K562 (cell line): Measurements from ENCODE around the gene GCHFR. TPM values are rescaled to one million over a fixed set of nuclear protein-coding genes. Genes with fewer than 3 reads are reported as not detected.

Source experiments
- DACH1 ChIP-seq: fragments of 450-650 bp; IDR thresholded peaks from 2 replicates; pipeline ENCODE4 v1.6.1; 2018; ENCODE audit not compliant: partially characterized antibody
- FOXJ3 ChIP-seq: sonication (generic); formaldehyde crosslinking; IDR thresholded peaks from 2 replicates; pipeline ENCODE4 v1.4.0; 2020; ENCODE audit warnings: mild to moderate bottlenecking, missing genetic modification reagents
- HDAC2 ChIP-seq: fragments of 450-650 bp; IDR thresholded peaks from 2 replicates; pipeline ENCODE4 v1.6.1; 2016; ENCODE audit warnings: mild to moderate bottlenecking
- HDAC8 ChIP-seq: fragments of 450-650 bp; IDR thresholded peaks from 2 replicates; pipeline ENCODE4 v1.6.1; 2016; ENCODE audit warnings: mild to moderate bottlenecking, missing genetic modification characterization, moderate library complexity, missing compliant biosample characterization
- HNRNPK ChIP-seq: fragments of 200-400 bp; formaldehyde crosslinking; IDR thresholded peaks from one replicate; pipeline ENCODE4 v1.6.1; 2018; ENCODE audit warnings: mild to moderate bottlenecking, low read depth, low read length; ENCODE audit not compliant: poor library complexity, severe bottlenecking
- MBD2 ChIP-seq: sonication (generic); IDR thresholded peaks from 2 replicates; pipeline ENCODE4 v1.6.1; 2016; ENCODE audit warnings: low read depth, borderline replicate concordance
- SMARCB1 ChIP-seq: IDR thresholded peaks from 2 replicates; pipeline ENCODE4 v1.6.1; 2011; ENCODE audit warnings: improper control_type of control experiment, low read depth; ENCODE audit not compliant: insufficient read length
- ZHX1 ChIP-seq: fragments of 150-350 bp; conservative IDR thresholded peaks from 2 replicates; pipeline ENCODE4 v1.6.1; 2014; ENCODE audit warnings: low read length
- ZNF431 ChIP-seq: sonication (generic); formaldehyde crosslinking; IDR thresholded peaks from 2 replicates; pipeline ENCODE4 v1.8.0; 2022; ENCODE audit warnings: mild to moderate bottlenecking, missing genetic modification reagents
- ZNF444 ChIP-seq: fragments of 250-450 bp; sonication (Bioruptor Pico); IDR thresholded peaks from 2 replicates; pipeline ENCODE4 v1.4.0; 2020; ENCODE audit warnings: mild to moderate bottlenecking, moderate library complexity
- ZNF655 ChIP-seq: fragments of 250-450 bp; sonication (Bioruptor Pico); IDR thresholded peaks from 2 replicates; pipeline ENCODE4 v1.5.0; 2021
- polyA plus RNA-seq, 8 experiments: library from polyadenylated mRNA; depleted of rRNA in 4 of 8; stranded (reverse) in 5 of 8; unstranded in 3 of 8; fragments of >200 nt; fragmentation: Nextera tagmentation in 2 of 8; fragmentation: Illumina TruSeq in 1 of 8; extraction: Ambion mirVana in 2 of 8; extraction: Trizol in 1 of 8; gene quantifications; 2 replicates each; pipeline versions ENCODE4 v1.2.1 to v1.2.3, GENCODE V29; 2011 to 2014; ENCODE audit warnings: inconsistent platforms in 1 of 8, missing spikeins in 1 of 8
- total RNA-seq, 7 experiments: library from RNA; depleted of rRNA in 6 of 7; stranded (reverse); fragments of >200 nt in 6 of 7; fragmentation: Illumina TruSeq in 2 of 7; extraction: Trizol in 2 of 7; gene quantifications; 2 replicates each; pipeline versions ENCODE4 v1.2.1 to v1.2.3, GENCODE V29; 2011 to 2021; ENCODE audit warnings: low replicate concordance in 1 of 7
- TF ChIP-seq, protein P1 (sequence below): sonication (generic); formaldehyde crosslinking; IDR thresholded peaks from 2 replicates; pipeline ENCODE4 v1.4.0; 2020; ENCODE audit warnings: mild to moderate bottlenecking, missing genetic modification reagents
- TF ChIP-seq, protein P2 (sequence below): sonication (generic); formaldehyde crosslinking; IDR thresholded peaks from 2 replicates; pipeline ENCODE4 v1.8.1; 2023; ENCODE audit warnings: mild to moderate bottlenecking, missing genetic modification reagents
- TF ChIP-seq, protein P3 (sequence below): sonication (generic); formaldehyde crosslinking; IDR thresholded peaks from 2 replicates; pipeline ENCODE4 v1.8.1; 2023; ENCODE audit warnings: mild to moderate bottlenecking, missing genetic modification reagents, moderate library complexity
- TF ChIP-seq, protein P4 (sequence below): sonication (generic); formaldehyde crosslinking; IDR thresholded peaks from 2 replicates; pipeline ENCODE4 v1.8.0; 2022; ENCODE audit warnings: mild to moderate bottlenecking, low read depth, missing genetic modification reagents

GCHFR gene
- total and polyA plus RNA-seq, 9 of the 15 experiments (the other 6 are each of a cell fraction or from before 2014, with no cell fraction given) = 8.7 to 83.5 (median 20.8) TPM

GRCh38 chr15:40754883-40755811, 8.7 kb upstream of the GCHFR start, which contains the start of gene RMDN3 (continued):
- TF ChIP-seq ZNF431 (CRISPR knock-in tag) (no peak), MBD2 (peak; percentile 73; the same call in 1 of the 2 replicates), FOXJ3 (no peak), ZNF444 (CRISPR knock-in tag) (no peak), SMARCB1 (no peak), ZHX1 (no peak; the same call in 1 of the 2 replicates), ZNF655 (CRISPR knock-in tag) (no peak), HDAC8 (tag) (no peak), HDAC2 (0 out of 2 replicates have a peak, but pooled peaks have one; percentile 36), DACH1 (peak; percentile 7), HNRNPK (no peak)
- TF ChIP-seq, protein P1, sequence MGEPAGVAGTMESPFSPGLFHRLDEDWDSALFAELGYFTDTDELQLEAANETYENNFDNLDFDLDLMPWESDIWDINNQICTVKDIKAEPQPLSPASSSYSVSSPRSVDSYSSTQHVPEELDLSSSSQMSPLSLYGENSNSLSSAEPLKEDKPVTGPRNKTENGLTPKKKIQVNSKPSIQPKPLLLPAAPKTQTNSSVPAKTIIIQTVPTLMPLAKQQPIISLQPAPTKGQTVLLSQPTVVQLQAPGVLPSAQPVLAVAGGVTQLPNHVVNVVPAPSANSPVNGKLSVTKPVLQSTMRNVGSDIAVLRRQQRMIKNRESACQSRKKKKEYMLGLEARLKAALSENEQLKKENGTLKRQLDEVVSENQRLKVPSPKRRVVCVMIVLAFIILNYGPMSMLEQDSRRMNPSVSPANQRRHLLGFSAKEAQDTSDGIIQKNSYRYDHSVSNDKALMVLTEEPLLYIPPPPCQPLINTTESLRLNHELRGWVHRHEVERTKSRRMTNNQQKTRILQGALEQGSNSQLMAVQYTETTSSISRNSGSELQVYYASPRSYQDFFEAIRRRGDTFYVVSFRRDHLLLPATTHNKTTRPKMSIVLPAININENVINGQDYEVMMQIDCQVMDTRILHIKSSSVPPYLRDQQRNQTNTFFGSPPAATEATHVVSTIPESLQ (CRISPR knock-in tag) = no peak
- TF ChIP-seq, protein P2, sequence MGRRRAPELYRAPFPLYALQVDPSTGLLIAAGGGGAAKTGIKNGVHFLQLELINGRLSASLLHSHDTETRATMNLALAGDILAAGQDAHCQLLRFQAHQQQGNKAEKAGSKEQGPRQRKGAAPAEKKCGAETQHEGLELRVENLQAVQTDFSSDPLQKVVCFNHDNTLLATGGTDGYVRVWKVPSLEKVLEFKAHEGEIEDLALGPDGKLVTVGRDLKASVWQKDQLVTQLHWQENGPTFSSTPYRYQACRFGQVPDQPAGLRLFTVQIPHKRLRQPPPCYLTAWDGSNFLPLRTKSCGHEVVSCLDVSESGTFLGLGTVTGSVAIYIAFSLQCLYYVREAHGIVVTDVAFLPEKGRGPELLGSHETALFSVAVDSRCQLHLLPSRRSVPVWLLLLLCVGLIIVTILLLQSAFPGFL (CRISPR knock-in tag) = no peak
- TF ChIP-seq, protein P3, sequence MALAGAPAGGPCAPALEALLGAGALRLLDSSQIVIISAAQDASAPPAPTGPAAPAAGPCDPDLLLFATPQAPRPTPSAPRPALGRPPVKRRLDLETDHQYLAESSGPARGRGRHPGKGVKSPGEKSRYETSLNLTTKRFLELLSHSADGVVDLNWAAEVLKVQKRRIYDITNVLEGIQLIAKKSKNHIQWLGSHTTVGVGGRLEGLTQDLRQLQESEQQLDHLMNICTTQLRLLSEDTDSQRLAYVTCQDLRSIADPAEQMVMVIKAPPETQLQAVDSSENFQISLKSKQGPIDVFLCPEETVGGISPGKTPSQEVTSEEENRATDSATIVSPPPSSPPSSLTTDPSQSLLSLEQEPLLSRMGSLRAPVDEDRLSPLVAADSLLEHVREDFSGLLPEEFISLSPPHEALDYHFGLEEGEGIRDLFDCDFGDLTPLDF (CRISPR knock-in tag) = peak; percentile 95
- TF ChIP-seq, protein P4, sequence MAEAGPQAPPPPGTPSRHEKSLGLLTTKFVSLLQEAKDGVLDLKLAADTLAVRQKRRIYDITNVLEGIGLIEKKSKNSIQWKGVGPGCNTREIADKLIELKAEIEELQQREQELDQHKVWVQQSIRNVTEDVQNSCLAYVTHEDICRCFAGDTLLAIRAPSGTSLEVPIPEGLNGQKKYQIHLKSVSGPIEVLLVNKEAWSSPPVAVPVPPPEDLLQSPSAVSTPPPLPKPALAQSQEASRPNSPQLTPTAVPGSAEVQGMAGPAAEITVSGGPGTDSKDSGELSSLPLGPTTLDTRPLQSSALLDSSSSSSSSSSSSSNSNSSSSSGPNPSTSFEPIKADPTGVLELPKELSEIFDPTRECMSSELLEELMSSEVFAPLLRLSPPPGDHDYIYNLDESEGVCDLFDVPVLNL (CRISPR knock-in tag) = peak; percentile 53; the same call in 1 of the 2 replicates
